GM18508 (cell line): ENCODE results near the gene DNAH1.

Experiments
- ATAC-seq: cut with Tn5 transposase; IDR thresholded peaks from one replicate; pipeline ENCODE4 v1.9.1; 2021; ENCODE audit warnings: moderate number of reproducible peaks; ENCODE audit not compliant: insufficient read depth, unreplicated experiment

Gene DNAH1

GRCh38 chr3:52383446-52383845 lies 67.3 kb downstream of the DNAH1 start:
- ATAC-seq = no peak

- ATAC-seq = no peak
Measured at GRCh38 chr3:52384019-52384761, 68.1 kb downstream of the DNAH1 start.

- no peak for ATAC-seq
Measured at GRCh38 chr3:52385157-52385556, 69.0 kb downstream of the DNAH1 start.

GRCh38 chr3:52387481-52387880 lies 71.4 kb downstream of the DNAH1 start:
- ATAC-seq = no peak

GRCh38 chr3:52388348-52388821 lies 72.3 kb downstream of the DNAH1 start:
- no peak for ATAC-seq

- ATAC-seq = no peak
Measured at GRCh38 chr3:52388933-52389332, 72.8 kb downstream of the DNAH1 start.

- ATAC-seq = no peak
Measured at GRCh38 chr3:52391096-52391495, 75.0 kb downstream of the DNAH1 start.

GRCh38 chr3:52392216-52392930 lies 76.3 kb downstream of the DNAH1 start:
- no peak for ATAC-seq

- ATAC-seq = no peak
Measured at GRCh38 chr3:52393131-52393807, 77.2 kb downstream of the DNAH1 start.

- ATAC-seq = no peak
Measured at GRCh38 chr3:52393959-52394670, 78.0 kb downstream of the DNAH1 start.

- no peak for ATAC-seq
Measured at GRCh38 chr3:52394751-52395502, 78.8 kb downstream of the DNAH1 start.

- no peak for ATAC-seq
Measured at GRCh38 chr3:52395503-52395865, 79.4 kb downstream of the DNAH1 start.

GRCh38 chr3:52396011-52396906 lies 80.1 kb downstream of the DNAH1 start:
- no peak for ATAC-seq

GRCh38 chr3:52396907-52397591 lies 80.9 kb downstream of the DNAH1 start:
- ATAC-seq = no peak

GRCh38 chr3:52397676-52398399 lies 81.7 kb downstream of the DNAH1 start:
- ATAC-seq = no peak

- ATAC-seq = no peak
Measured at GRCh38 chr3:52398670-52399081, 82.6 kb downstream of the DNAH1 start.

- no peak for ATAC-seq
Measured at GRCh38 chr3:52399131-52399530, 83.0 kb downstream of the DNAH1 start.

- ATAC-seq = no peak
Measured at GRCh38 chr3:52399593-52399992, 83.5 kb downstream of the DNAH1 start.
